HG02759 (cell line): ENCODE measurements around the gene B3GLCT.
"Not testable (repeated sequence)": the region's sequence is repeated elsewhere in the genome, so short reads cannot be mapped to it uniquely, and the experiment has no call there.

Experiments used
- ATAC-seq: cut with Tn5 transposase; IDR thresholded peaks from one replicate; pipeline ENCODE4 v1.9.1; 2021; ENCODE audit warnings: mild to moderate bottlenecking, moderate library complexity; ENCODE audit not compliant: unreplicated experiment

B3GLCT gene

GRCh38 chr13:31199849-31200636 lies at the start of gene B3GLCT:
B3GLCT (plus strand) TSS chr13:31199975; CDS start chr13:31200085, 110 bp downstream.
- ATAC-seq, result peak; percentile 86

DNA sequence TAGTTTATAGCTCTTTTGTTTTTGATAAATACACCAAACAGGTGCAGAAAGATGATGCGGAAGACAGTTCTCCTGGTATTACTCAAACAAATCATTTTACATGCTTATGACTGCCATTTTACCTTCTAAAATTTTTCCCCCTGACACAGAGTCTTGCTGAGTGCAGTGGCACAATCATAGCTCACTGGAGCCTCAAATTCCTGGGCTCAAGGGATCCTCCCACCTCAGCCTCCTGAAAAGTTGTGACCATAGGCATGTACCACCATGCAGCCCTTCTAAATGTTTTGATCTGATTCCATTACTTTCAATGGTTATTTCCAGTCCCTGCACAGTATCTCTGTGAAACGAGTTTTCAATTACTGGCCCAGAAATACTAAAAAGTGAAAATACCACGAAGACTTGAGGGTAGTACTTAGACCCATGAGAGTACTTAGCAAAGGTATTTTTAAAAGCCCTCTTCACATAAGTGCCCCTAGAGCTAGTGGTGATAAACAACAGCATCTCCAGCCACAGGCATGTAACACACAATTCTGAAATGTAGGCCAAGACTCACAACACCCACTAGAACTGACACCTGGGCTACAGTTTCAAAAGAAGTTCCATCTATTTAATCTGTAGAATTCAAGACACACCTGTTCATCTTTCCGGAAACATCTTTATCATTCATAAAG lies 49.3 kb upstream of the B3GLCT start:
- ATAC-seq, result no peak

GRCh38 chr13:31151837-31152236 lies 47.9 kb upstream of the B3GLCT start:
- ATAC-seq, result no peak

- ATAC-seq, result no peak
These were observed 44.8 kb upstream of the B3GLCT start for GRCh38 chr13:31154939-31155338.

- ATAC-seq, result no peak
These were observed 40.5 kb upstream of the B3GLCT start for GRCh38 chr13:31159306-31159705.

DNA sequence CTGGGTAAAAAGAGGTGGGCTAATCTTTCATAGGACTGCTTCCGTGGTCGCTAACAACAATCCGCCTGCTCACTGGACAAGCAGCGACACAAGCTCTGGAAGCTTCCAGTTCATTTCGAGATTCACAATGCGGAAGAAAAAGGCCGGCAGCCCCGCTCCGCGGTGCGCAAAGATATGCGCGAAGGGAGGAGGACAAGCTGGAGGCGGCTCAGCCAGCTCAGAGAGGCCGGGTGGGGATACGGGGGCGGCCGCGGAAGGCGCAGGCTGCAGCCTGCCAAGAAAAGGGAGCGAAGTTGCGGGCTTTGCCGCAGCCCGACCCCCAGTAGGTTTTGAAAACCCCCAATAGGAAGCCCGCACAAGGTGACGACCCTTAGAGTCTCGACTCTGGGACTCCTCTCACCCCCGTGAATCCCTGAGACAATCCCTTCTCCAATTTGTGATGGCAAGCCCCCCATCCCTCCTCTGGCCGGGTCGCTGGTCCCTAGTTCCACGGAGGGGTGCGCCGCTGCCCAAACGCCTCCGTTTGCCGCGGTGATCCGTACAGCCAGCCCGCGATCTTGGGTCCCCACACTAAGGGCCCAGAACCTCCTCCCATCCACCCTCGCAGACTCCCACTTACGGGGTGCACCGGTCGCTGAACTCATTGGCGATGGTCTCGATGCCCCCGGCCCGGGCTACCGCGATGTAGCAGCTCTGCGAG lies 38.8 kb upstream of the B3GLCT start:
- ATAC-seq, result peak; percentile 20

DNA sequence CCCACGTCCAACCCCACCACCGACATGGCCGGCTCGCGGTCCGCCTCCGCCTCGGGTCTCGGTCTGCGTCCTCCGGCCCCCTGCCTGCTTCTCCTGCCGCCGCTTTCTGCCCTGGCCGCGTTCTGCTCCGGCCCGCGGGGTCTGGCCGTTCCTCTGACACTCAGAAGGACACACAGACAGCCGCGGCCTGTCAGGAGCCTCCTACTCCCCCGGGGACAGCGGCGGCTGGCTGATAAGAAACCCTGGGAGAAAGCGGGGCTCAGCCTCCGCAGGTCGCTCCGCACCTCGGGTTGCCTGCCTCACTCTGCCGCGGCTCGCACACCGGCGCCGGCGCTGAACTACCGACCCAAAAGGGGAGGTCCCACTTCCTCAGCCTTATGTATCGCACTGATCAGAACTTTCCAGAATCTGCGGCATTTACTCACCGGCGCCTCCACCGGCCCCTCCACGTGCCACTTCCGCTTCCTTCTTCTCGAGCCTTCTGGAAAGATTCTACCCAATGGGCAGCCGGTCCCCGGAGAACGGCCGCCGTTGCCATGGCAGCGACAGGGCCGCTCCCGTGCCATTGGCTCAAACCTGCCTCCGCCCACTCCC lies 38.1 kb upstream of the B3GLCT start, which contains the start of gene HSPH1:
Gene HSPH1, minus strand, starts transcription at position 348 of the 594 bp plus-strand sequence. Its CDS starts 322 bp downstream, at position 26.
- ATAC-seq, result peak; percentile 86

DNA sequence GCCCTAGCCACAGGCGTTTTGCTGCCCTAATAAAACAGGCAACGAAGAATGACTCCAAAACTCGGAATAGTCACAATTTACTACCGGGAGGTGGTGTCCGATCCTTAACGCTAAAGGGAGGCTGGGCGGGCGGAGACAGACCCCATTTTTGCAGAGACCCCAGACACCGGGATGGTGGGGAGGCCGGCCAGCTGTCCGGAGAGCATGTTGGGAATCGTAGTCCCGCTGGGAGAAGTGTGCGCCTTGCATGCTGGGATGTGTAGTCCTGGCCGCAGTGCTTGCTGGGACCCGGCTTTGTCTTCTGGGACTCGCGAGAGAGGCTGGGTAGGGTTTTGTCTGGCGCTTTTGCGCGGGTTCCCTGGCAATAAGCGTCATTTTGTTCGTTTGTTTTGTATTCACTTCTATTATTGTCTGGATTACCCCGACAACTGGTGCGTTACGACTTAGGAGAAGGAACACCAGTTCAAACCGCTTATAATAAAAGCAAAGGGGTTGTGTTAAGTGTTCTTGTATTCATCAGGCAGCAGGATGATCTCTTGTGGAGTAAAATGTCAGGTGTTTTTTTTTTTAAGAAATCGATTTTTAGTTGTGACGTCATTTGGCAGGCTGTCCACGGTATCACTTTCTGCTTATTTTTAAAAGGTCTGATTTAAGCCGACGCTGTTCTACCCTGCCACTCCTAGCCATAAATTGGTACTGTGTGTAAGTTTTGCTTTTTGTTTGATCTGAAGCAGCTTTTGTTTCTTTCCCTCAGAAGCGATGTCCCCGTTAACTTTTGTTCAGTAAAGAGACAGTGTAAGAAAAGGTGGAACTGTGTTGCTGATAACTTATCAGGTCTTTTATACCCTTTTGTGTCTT lies 37.4 kb upstream of the B3GLCT start:
- ATAC-seq, result peak; percentile 83

DNA sequence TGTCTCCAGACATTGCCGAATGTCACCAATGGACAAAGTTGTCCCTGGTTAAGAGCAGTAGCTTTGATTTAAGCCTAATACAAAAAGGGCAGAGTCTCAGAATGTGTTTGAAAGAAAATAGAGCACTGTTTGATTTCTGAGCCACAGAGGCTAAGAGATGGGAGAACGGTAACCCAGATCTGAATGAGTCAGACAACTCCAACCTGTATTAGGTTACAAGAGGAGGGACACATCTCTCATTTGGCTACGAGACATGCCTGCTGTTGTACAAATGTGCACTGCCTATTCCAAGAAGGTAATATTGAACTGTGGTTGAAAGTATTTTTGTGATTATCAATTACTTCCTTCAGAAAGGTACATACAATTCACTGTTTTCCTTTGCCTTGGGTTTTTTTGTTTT lies 33.2 kb upstream of the B3GLCT start:
- no peak for ATAC-seq

- ATAC-seq, result peak; percentile 71
These were observed 32.3 kb upstream of the B3GLCT start for GRCh38 chr13:31167490-31167889.

GRCh38 chr13:31168166-31168565 lies 31.6 kb upstream of the B3GLCT start:
- ATAC-seq, result peak; percentile 53

- ATAC-seq, result no peak
These were observed 31.0 kb upstream of the B3GLCT start for GRCh38 chr13:31168736-31169135.

DNA sequence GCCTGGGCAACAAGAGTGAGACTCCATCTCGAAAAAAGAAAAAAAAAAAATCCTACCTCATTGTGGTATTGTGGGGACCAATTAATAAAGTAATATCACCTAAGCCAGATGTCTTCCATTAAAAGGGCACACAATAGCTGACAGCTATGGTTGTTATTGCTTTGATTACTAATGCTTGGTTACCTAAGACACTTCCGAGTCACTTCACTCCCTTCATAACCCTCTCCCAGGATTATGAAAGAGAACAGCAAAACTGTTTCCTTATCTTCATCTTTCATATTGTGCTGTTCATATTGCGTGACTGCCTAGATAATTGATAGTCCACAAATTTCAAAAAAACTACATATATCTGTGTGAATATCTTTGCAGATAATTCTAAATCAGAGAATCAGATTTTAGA lies 27.8 kb upstream of the B3GLCT start:
- ATAC-seq, result no peak

GRCh38 chr13:31172535-31172934 lies 27.2 kb upstream of the B3GLCT start:
- ATAC-seq, result no peak

- ATAC-seq, result no peak
These were observed 25.8 kb upstream of the B3GLCT start for GRCh38 chr13:31174018-31174417.

DNA sequence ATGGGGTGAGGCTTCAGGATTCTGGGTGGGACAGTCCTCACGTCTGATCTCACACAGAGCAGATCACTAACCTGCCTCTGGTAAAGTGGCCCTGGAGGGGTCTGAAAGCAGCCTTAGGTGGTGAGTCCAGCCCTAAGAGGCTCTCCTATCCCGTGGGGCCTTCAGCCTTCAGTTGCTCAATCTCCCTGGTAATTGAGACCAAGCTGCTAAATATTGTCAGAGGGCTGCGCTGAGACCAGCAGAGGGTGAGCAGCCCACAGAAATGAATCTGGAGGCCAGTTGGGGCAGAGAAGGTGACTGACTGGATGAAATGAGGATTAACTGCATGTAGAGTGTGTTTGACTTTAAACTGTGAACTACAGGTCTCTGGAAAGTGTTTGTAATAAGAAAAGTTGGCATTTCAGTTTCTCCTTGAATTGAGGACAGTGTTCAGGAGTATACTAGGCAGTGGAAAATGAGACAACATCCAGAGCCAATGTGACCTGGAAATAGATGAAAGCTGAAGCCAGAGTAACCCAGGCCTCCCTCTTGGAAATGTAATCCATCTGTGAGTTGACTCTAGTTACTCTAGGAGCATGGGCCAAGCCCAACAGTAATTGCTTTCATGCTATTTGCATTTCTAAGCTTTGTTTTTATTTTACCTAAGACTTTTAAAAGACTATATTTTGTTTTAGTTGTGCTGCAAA lies 23.8 kb upstream of the B3GLCT start:
- ATAC-seq, result no peak

- not testable (repeated sequence) for ATAC-seq
These were observed 21.8 kb upstream of the B3GLCT start for GRCh38 chr13:31177813-31178495.

- no peak for ATAC-seq
These were observed 20.5 kb upstream of the B3GLCT start for GRCh38 chr13:31179241-31179640.

GRCh38 chr13:31179754-31180153 lies 20.0 kb upstream of the B3GLCT start:
- no peak for ATAC-seq
